ENCODE data around the gene FTSJ1.

DNA sequence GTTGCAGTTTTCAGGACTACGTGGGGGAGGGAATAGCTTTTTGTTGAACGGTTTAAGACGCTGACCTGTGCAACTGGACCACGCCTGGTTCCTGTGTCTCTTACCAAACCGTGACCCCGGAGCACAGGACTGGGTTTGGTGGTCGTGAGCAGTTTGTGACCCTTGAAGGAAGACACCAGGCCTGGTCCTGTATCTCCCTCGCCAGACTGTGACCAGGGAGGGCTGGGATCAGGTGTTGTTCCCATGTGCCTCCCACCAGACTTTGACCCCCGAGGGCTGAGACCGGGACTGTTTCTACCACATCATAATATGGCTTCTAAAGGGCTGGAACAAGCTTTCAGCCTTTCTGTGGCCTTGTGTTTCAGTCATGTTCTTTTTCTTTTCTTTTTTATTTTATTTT lies 46.3 kb downstream of the FTSJ1 start:
- TF ChIP-seq CTCF (IDR thresholded peaks at IDR 0.05) (no peak), EZH2 (IDR thresholded peaks at IDR 0.05; ENCODE audit: borderline replicate concordance, insufficient read depth, low read depth, low read length, poor library complexity, severe bottlenecking) (no peak)

Measured in B cell (primary cell).